GM19395 (cell line): ENCODE results near the gene SCYL2.
"Not testable (repeated sequence)": the region's sequence is repeated elsewhere in the genome, so short reads cannot be mapped to it uniquely, and the experiment has no call there.

Source experiments
- ATAC-seq: cut with Tn5 transposase; IDR thresholded peaks from one replicate; pipeline ENCODE4 v1.9.1; 2021; ENCODE audit warnings: mild to moderate bottlenecking, moderate library complexity; ENCODE audit not compliant: unreplicated experiment

The SCYL2 gene, protein sequence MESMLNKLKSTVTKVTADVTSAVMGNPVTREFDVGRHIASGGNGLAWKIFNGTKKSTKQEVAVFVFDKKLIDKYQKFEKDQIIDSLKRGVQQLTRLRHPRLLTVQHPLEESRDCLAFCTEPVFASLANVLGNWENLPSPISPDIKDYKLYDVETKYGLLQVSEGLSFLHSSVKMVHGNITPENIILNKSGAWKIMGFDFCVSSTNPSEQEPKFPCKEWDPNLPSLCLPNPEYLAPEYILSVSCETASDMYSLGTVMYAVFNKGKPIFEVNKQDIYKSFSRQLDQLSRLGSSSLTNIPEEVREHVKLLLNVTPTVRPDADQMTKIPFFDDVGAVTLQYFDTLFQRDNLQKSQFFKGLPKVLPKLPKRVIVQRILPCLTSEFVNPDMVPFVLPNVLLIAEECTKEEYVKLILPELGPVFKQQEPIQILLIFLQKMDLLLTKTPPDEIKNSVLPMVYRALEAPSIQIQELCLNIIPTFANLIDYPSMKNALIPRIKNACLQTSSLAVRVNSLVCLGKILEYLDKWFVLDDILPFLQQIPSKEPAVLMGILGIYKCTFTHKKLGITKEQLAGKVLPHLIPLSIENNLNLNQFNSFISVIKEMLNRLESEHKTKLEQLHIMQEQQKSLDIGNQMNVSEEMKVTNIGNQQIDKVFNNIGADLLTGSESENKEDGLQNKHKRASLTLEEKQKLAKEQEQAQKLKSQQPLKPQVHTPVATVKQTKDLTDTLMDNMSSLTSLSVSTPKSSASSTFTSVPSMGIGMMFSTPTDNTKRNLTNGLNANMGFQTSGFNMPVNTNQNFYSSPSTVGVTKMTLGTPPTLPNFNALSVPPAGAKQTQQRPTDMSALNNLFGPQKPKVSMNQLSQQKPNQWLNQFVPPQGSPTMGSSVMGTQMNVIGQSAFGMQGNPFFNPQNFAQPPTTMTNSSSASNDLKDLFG

GRCh38 chr12:100266835-100267602 is at the start of gene SCYL2, which contains the start of gene DEPDC4:
Gene SCYL2, plus strand, starts transcription at chr12:100267177. Its CDS starts 15,794 bp downstream, at chr12:100282971.
Gene DEPDC4, minus strand, starts transcription at chr12:100267079. Its CDS starts 3 bp downstream, at chr12:100267076.
- peak; percentile 94 for ATAC-seq

- no peak for ATAC-seq
These were observed 47.5 kb upstream of the SCYL2 start for GRCh38 chr12:100219328-100220109.

- ATAC-seq, result no peak
These were observed 45.5 kb upstream of the SCYL2 start for GRCh38 chr12:100221523-100221922.

DNA sequence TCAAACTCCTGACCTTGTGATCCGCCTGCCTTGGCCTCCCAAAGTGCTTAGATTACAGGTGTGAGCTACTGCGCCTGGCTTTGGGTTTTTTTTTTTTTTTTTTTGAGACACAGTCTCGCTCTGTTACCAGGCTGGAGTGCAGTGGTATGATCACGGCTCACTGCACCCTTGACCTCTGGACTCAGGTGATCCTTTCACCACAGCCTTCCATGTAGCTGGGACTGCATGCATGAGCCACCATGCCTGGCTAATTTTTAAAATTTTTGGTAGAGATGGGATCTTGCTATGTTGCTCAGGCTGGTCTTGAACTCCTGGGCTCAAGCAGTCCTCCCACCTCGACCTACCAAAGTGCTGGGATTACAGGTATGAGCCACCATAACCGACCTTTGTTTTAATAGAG is 44.8 kb upstream of the SCYL2 start:
- not testable (repeated sequence) for ATAC-seq

DNA sequence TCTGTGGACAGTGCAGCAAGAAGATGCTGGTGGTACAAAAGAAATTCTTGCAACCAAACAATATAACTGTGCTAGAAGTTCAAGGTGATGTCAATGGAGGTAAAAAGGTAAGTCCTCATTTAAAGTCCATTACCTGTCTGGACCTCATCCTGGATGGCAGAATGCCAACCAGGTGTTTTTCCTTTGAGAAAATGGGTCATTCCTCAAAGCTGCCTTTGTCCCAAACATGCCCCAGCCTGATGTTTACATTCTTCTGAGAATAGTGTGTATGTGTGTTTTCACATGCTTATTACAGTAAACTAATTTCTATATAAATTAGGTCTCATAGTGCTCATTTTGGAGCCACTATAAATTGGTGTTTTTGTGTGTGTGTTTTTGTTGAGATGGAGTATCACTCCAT is 41.5 kb upstream of the SCYL2 start:
- no peak for ATAC-seq

DNA sequence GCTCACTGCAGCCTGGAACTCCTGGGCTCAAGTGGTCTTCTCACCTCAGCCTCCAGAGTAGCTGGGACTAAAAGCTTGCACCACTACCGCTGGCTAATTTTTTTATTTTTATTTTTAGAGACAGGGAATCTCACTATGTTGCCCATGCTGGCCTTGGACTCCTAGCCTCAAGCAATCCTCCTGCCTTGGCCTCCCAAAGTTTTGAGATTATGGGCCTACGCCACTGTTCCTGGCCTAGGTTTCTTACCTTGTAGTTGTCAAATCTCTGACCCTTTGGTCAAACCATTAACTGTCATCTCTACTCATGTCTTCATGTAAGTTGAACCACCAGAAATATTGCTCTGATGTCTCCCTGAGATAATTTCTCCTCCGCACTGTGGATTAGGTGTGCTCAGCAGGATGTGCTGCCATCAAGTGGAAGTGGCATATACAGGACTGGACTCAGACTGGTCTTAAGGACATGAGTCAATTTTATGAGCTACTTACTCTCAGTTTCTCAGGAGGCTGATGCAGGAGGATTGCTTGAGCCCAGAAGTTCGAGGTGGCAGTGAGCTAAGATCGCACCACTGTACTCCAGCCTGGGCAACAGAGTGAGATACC is 37.8 kb upstream of the SCYL2 start:
- ATAC-seq, result no peak

DNA sequence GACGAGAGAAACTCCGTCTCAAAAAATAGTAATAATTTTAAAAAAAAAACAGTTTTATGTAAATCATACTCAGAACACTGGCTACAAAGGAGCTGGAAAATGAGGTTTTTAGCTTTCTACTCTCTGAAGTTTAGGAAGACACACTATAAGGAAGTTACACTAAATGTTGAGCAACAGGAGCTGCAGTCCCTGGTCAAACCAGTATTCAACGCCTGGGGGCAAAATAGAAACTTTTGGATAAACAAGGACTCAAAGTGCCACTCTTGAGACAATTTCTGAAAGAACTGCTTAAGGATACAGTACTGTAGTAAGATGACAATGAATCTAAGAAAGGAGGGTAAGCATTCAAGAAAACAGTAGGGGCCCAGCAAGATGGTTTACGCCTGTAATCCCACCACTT is 37.1 kb upstream of the SCYL2 start:
- no peak for ATAC-seq

DNA sequence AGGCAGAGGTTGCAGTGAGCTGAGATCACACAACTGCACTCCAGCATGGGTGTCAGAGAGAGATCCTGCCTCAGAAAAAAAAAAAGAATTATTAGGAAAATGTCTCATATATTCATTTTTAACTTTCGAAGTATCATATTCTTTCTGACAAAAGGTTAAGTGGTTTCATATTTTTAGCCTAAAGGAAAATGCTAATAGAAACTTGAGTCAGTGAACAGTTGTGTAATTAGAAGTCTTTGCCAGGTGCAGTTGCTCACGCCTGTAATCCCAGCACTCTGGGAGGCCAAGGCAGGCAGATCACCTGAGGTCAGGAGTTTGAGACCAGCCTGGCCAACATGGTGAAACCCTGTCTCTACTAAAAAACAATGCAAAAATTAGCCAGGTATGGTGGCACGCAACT is 35.1 kb upstream of the SCYL2 start:
- ATAC-seq, result not testable (repeated sequence)

- no peak for ATAC-seq
These were observed 32.8 kb upstream of the SCYL2 start for GRCh38 chr12:100234166-100234565.

DNA sequence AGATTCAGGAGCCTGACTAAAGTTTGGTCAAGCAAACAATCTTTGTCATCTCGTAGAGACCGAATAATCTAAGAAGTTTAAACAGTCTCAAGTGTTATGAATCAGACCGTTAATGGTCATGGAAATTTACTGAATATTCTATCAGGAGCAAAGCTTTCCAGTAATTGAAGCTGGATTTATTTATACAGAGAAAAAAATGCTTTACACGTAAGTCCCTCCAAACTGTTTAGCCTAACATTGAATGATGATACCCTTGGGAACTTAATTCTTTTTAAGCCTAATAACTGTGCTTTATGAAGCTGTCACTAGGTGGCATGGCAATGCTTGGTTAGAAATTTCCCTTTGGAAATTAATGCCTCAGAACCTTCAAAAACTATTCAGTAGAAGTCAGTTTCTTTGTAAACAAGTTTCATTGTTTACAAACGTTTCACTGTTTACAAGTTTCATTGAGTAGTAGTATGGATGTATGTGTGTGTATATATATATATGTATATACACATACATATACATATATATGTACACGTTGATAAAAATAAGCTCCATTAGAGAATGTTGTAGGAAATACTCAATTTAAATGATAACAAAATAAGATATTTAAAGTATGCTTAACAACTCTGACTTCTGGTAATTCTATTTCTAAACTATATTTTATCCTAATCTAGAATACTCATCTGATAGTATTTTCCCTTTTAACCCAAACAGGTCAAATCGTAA is 32.2 kb upstream of the SCYL2 start:
- no peak for ATAC-seq

- no peak for ATAC-seq
These were observed 28.2 kb upstream of the SCYL2 start for GRCh38 chr12:100238801-100239200.

DNA sequence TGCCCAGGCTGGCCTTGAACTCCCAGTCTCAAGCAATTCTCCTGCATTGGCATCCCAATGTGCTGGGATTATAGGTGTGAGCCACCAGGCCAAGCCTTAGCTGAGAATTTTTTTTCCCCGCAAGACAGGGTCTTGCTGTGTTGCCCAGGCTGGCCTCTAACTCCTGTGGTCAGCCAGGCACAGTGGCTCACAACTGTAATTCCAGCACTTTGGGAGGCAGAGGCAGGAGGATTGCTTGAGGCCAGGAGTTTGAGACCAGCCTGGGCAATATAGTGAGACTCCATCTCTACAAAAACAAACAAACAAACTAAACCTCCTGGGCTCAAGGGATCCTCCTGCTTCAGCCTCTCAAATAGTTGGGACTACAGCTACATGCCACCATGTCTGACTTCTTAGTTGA is 27.4 kb upstream of the SCYL2 start:
- no peak for ATAC-seq

- ATAC-seq, result no peak
These were observed 23.8 kb upstream of the SCYL2 start for GRCh38 chr12:100243137-100243536.

DNA sequence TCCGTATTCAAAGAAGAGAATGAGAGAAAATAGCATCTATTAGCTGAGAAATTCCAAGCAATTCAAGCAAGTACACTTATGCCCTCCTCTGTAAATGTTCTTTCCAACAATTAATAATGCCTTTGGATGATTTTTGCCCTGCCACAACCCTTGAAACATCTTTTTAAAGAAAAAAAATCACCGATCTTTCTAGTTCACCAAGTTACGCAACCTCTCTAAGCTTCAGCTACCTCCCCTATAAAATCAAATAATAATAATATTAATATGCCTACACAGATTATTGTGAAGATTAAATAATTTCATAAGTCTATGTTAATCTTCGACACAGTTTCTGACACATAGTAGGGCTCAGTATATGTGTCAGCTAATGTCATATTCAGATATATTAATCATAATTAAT is 19.2 kb upstream of the SCYL2 start:
- ATAC-seq, result no peak

DNA sequence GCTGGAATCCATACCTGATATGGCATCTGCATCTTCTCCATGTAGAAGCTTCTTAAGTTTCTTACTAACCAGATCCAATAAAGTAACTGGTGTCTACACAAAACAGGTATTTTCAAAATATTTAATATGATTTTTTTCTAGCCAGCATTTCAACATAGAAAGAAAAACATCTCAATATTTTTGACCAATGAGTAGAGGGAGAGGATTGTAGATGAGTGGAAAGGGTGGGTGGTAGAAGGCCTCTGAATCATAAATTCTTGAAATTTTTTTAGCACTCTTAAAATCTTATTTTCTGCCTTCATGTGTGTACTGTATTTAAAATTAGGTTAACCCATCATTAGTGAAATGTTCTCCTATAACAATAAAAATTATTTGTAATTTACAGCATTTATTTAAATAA is 18.1 kb upstream of the SCYL2 start:
- no peak for ATAC-seq

DNA sequence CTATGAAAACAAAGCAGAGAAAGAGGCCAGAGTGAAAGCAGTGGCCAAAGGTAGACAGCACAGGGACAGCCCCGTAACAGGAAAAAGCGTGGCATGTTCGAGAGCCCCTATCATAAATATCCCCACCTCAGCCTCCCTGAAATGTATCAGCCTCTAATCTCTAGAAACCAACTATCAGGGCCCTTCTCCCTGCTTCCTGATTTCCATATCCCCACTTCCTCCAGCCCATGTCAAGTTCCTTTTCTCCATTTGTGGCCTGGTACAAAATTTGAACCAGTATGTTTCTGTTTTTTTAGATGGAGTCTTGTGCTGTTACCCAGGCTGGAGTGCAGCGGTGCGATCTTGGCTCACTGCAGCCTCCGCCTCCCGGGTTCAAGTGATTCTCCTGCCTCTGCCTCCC is 17.0 kb upstream of the SCYL2 start:
- no peak for ATAC-seq

GRCh38 chr12:100251917-100252316 is 15.1 kb upstream of the SCYL2 start:
- no peak for ATAC-seq

DNA sequence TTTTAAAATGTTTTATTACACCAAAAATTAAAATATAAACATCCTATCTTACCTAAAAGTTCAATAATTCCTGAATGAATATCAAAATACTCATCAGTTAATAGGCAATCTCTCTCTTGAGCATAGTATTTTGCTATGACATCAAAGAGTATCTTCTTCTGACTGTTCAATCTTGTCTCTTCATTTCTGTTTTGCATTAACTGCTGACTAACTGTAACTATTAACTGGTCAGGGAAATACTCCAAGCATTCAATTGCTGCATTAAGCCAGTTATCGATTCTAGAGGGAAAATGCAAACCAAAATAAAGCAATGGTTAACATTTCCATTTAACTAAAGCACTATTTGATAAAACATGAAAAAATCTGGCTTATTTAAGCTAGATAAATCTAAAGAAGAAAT is 13.5 kb upstream of the SCYL2 start:
- no peak for ATAC-seq

GRCh38 chr12:100254876-100255275 is 12.1 kb upstream of the SCYL2 start:
- no peak for ATAC-seq
